Lower leg skin (tissue), 3 donors: Measurements from ENCODE around the gene TACR1.

ENCODE experiments used
- POLR2A ChIP-seq, 2 donors: fragments of 450-650 bp; IDR thresholded peaks; one replicate each; pipeline ENCODE4 v1.6.1; 2016 to 2017; ENCODE audit warnings: antibody characterized with exemption in 2 of 2, mild to moderate bottlenecking in 1 of 2, moderate library complexity in 1 of 2
- TF ChIP-seq, protein P1 (sequence below), 3 donors: fragments of 450-650 bp; IDR thresholded peaks; one replicate each; pipeline ENCODE4 v1.5.1; 2016; ENCODE audit warnings: antibody characterized with exemption in 3 of 3, mild to moderate bottlenecking in 3 of 3, moderate library complexity in 2 of 3

GRCh38 chr2:75123876-75124275 is 75.4 kb downstream of the TACR1 start:
- TF ChIP-seq, protein P1, sequence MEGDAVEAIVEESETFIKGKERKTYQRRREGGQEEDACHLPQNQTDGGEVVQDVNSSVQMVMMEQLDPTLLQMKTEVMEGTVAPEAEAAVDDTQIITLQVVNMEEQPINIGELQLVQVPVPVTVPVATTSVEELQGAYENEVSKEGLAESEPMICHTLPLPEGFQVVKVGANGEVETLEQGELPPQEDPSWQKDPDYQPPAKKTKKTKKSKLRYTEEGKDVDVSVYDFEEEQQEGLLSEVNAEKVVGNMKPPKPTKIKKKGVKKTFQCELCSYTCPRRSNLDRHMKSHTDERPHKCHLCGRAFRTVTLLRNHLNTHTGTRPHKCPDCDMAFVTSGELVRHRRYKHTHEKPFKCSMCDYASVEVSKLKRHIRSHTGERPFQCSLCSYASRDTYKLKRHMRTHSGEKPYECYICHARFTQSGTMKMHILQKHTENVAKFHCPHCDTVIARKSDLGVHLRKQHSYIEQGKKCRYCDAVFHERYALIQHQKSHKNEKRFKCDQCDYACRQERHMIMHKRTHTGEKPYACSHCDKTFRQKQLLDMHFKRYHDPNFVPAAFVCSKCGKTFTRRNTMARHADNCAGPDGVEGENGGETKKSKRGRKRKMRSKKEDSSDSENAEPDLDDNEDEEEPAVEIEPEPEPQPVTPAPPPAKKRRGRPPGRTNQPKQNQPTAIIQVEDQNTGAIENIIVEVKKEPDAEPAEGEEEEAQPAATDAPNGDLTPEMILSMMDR (IDR thresholded peaks at IDR 0.05): no peak
- TF ChIP-seq POLR2A (IDR thresholded peaks at IDR 0.05): no peak
